Loucy (cell line): ENCODE measurements around the gene HS3ST4.

Experiments used
- H2AFZ ChIP-seq: fragments of 200-600 bp; sonication (generic); 2 replicates; pipeline ENCODE4 v1.6.0; 2016; ENCODE audit warnings: antibody characterized with exemption, mild to moderate bottlenecking, low read length, moderate library complexity
- H3F3A ChIP-seq: fragments of 200-600 bp; 2 replicates; pipeline ENCODE4 v1.6.0; 2016; ENCODE audit warnings: antibody characterized with exemption, low read depth, mild to moderate bottlenecking
- H3K27me3 ChIP-seq: fragments of 200-600 bp; sonication (generic); 2 replicates; pipeline ENCODE4 v1.6.1; 2014; ENCODE audit warnings: low read length, mild to moderate bottlenecking; ENCODE audit not compliant: insufficient read depth, poor library complexity, severe bottlenecking
- H3K36me3 ChIP-seq: fragments of 200-600 bp; sonication (generic); 2 replicates; pipeline ENCODE4 v1.6.1; 2016; ENCODE audit warnings: low read length; ENCODE audit not compliant: insufficient read depth
- H3K4me1 ChIP-seq: fragments of 200-600 bp; sonication (generic); 2 replicates; pipeline ENCODE4 v1.5.1; 2014; ENCODE audit warnings: low read length, mild to moderate bottlenecking; ENCODE audit not compliant: insufficient read depth, poor library complexity, severe bottlenecking
- H3K4me2 ChIP-seq: fragments of 200-600 bp; sonication (generic); 2 replicates; pipeline ENCODE4 v1.6.0; 2014; ENCODE audit warnings: antibody characterized with exemption, low read length, low read depth, mild to moderate bottlenecking; ENCODE audit not compliant: poor library complexity, severe bottlenecking
- H3K4me3 ChIP-seq: fragments of 200-600 bp; sonication (generic); 2 replicates; pipeline ENCODE4 v1.5.1; 2014; ENCODE audit warnings: low read length, mild to moderate bottlenecking, mixed read lengths; ENCODE audit not compliant: poor library complexity, severe bottlenecking
- H3K79me2 ChIP-seq: fragments of 200-600 bp; sonication (generic); 2 replicates; pipeline ENCODE4 v1.6.1; 2014; ENCODE audit warnings: low read length; ENCODE audit not compliant: insufficient read depth
- H3K9ac ChIP-seq: fragments of 200-600 bp; sonication (generic); 2 replicates; pipeline ENCODE4 v1.6.0; 2014; ENCODE audit warnings: mild to moderate bottlenecking, low read depth, low read length, moderate library complexity; ENCODE audit not compliant: poor library complexity, severe bottlenecking
- H3K9me2 ChIP-seq: fragments of 200-600 bp; sonication (generic); replicated peaks from 2 replicates; pipeline ENCODE4 v1.6.1; 2016; ENCODE audit warnings: low read depth, low read length, mixed read lengths
- H3K9me3 ChIP-seq: fragments of 200-600 bp; sonication (generic); 2 replicates; pipeline ENCODE4 v1.6.1; 2014; ENCODE audit warnings: mild to moderate bottlenecking, antibody characterized with exemption, low read length, low read depth; ENCODE audit not compliant: insufficient read depth
- H4K20me1 ChIP-seq: fragments of 200-600 bp; sonication (generic); 2 replicates; pipeline ENCODE4 v1.6.0; 2014; ENCODE audit warnings: antibody characterized with exemption, low read length, mild to moderate bottlenecking; ENCODE audit not compliant: insufficient read depth, poor library complexity, severe bottlenecking
- EZH2phosphoT487 ChIP-seq: fragments of 200-600 bp; IDR thresholded peaks from 2 replicates; pipeline ENCODE4 v1.6.1; 2018; ENCODE audit warnings: antibody characterized with exemption, mild to moderate bottlenecking, moderate library complexity, borderline replicate concordance
- TF ChIP-seq, protein P1 (sequence below): fragments of 200-600 bp; sonication (generic); conservative IDR thresholded peaks from 2 replicates; pipeline ENCODE4 v1.5.1; 2014; ENCODE audit warnings: mild to moderate bottlenecking, antibody characterized with exemption, low read length

Gene HS3ST4

DNA sequence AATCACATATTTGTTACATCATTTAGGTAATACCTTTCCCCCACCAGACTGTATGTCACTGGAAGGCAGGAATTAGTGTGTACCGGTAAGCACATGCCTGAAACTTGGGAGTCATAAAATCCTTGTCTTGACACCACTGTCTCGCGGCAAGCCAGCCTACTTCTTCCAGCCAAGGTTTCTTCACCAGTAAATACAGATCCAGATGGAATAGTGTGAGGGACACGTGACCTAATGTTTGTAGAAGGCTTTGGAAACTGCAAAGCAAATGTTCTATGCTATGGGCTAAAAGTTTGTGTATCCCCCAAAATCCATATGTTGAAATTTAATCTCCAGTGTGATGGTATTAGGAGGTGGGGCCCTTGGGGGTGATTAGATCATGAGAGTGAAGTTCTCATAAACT lies 126.1 kb downstream of the HS3ST4 start:
- H4K20me1 ChIP-seq, result no peaks in the 10 kb centered on the region

DNA sequence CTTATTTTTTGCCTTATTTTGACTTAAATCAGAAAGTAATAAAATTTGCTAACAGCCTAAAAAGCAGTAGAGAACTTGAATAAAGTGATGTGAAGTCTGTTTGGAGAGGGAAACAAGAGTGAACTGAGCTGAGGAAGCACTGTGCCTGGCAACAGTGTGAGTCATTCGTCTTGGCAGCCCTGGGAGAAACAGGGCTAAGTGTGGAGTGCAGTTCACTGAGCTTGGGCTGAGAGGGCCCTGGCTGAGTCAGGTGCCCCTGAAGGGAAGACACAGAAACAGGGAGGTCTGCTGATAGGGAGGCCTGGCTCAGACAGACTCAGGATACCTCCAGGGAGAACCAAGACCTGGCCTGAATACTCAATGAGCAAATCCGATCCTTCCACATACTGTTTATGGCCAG lies 132.1 kb downstream of the HS3ST4 start:
- Histone ChIP-seq H2AFZ (no peak overlapping the region), H3K36me3 (no peaks in the 10 kb centered on the region), H3K4me3 (no peak overlapping the region), H3K9ac (no peak overlapping the region), H3F3A (no peaks in the 10 kb centered on the region), H3K9me2 (no peaks in the 10 kb centered on the region), H4K20me1 (no peaks in the 10 kb centered on the region), H3K79me2 (no peaks in the 10 kb centered on the region), H3K27me3 (no peaks in the 10 kb centered on the region), H3K9me3 (no peaks in the 10 kb centered on the region), H3K4me2 (no peak overlapping the region), H3K4me1 (no peaks in the 10 kb centered on the region)
- TF ChIP-seq, protein P1, sequence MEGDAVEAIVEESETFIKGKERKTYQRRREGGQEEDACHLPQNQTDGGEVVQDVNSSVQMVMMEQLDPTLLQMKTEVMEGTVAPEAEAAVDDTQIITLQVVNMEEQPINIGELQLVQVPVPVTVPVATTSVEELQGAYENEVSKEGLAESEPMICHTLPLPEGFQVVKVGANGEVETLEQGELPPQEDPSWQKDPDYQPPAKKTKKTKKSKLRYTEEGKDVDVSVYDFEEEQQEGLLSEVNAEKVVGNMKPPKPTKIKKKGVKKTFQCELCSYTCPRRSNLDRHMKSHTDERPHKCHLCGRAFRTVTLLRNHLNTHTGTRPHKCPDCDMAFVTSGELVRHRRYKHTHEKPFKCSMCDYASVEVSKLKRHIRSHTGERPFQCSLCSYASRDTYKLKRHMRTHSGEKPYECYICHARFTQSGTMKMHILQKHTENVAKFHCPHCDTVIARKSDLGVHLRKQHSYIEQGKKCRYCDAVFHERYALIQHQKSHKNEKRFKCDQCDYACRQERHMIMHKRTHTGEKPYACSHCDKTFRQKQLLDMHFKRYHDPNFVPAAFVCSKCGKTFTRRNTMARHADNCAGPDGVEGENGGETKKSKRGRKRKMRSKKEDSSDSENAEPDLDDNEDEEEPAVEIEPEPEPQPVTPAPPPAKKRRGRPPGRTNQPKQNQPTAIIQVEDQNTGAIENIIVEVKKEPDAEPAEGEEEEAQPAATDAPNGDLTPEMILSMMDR, result no peak
- no peak for TF ChIP-seq EZH2phosphoT487

More for the DNA sequence above, 126.1 kb downstream of the HS3ST4 start:
- H3K79me2 ChIP-seq, result no peaks in the 10 kb centered on the region
- H3K9ac ChIP-seq, result no peak overlapping the region
- TF ChIP-seq, protein P1, result no peak
- no peaks in the 10 kb centered on the region for H3K9me2 ChIP-seq
- H3K4me3 ChIP-seq, result no peak overlapping the region
- H3K4me2 ChIP-seq, result no peak overlapping the region
- no peaks in the 10 kb centered on the region for H3K4me1 ChIP-seq
- H2AFZ ChIP-seq, result no peak overlapping the region
- no peaks in the 10 kb centered on the region for H3K27me3 ChIP-seq
- H3K36me3 ChIP-seq, result no peaks in the 10 kb centered on the region
- no peaks in the 10 kb centered on the region; the same call in 1 of the 2 replicates for H3K9me3 ChIP-seq
- H3F3A ChIP-seq, result no peaks in the 10 kb centered on the region

DNA sequence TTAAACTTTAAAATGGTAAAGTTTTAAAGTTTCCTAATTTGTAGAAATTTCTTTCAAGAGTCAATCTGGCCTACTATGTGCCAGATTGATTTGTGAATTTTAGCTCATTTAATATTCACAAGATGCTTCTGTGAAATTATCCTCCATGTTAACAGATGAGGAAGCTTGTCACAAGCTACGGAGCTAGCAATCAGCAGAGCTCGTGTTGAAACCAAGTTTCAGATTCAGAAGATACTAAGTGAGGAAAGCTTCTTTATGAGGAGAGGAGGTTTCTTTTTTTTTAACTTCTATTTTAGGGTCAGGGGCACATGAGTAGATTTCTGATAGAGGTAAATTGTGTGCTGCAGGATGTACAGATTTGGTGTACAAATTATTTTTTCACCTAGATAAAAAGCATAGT lies 135.9 kb downstream of the HS3ST4 start:
- H3K27me3 ChIP-seq, result no peaks in the 10 kb centered on the region
- H3K36me3 ChIP-seq, result no peaks in the 10 kb centered on the region
- no peaks in the 10 kb centered on the region for H3K9me3 ChIP-seq
- no peak overlapping the region for H3K4me3 ChIP-seq
- H3K4me1 ChIP-seq, result no peaks in the 10 kb centered on the region
- H4K20me1 ChIP-seq, result no peaks in the 10 kb centered on the region
- H3K9me2 ChIP-seq, result no peaks in the 10 kb centered on the region
- TF ChIP-seq EZH2phosphoT487, result no peak
- TF ChIP-seq, protein P1, result no peak
- H3K9ac ChIP-seq, result no peak overlapping the region
- no peak overlapping the region for H2AFZ ChIP-seq
- H3K4me2 ChIP-seq, result no peak overlapping the region
- H3F3A ChIP-seq, result no peaks in the 10 kb centered on the region
- no peaks in the 10 kb centered on the region for H3K79me2 ChIP-seq
